Hematopoietic multipotent progenitor cell treated with erythropoietin and hydrocortisone succinate and interleukin-3 and kit ligand, for 8 days (in vitro differentiated cells): ENCODE results near the gene ADCK2.
"Not testable (repeated sequence)": the region's sequence is repeated elsewhere in the genome, so short reads cannot be mapped to it uniquely, and the experiment has no call there.

ENCODE experiments used
- DNase-seq: peaks from one replicate; pipeline ENCODE4 v3.0.0-alpha.2; 2015

The ADCK2 gene

DNA sequence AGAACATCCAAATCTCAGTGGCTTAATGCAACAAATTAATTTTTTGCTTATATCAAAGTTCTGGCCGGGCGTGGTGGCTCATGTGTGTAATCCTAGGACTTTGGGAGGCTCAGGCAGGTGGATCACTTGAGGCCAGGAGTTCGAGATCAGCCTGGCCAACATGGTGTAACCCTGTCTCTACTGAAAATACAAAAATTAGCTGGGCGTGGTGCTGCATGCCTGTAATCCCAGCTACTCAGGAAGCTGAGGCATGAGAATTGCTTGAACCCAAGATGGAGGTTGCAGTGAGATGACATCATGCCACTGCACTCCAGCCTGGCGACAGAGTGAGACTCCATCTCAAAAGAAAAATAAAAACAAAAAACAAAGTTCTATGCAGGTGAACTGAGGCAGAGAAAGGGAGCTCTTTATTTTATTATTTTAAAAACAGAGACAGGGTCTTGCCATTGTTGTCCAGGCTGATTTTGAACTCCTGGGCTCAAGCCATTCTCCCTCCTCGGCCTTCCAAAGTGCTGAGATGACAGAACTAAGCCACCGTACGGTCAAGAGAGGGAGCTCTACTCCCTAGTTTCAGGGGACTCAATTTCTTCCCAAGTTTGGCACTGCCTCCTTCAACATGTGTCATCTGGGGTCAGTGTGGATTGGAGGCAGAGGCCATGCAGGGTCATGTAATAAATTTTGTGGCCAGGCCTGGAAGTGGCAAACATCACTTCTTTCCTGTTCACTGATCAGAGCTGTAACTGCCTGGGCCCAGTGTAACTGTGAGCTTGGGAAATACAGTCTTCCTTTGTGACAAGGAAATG lies 2.4 kb downstream of the ADCK2 start:
- DNase-seq, result peak; percentile 71

DNA sequence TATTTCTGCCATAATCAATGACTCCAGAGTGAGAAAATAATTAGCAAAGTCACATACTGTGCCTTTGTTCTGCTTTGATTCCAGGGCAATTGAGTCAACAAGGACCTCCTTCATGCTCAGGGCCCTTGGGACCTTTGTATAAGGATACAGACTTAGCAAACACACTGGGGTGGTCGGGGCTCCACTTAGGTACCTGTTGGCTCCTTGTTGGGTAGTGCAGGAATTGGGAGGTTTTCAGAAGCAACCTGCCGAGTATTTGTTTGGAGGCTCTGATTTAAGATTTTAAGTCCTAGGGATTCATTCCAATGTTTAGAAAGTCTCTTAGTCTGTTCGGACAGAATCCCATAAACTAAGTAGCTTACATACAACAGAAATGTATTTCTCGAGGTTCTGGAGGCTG lies 3.0 kb downstream of the ADCK2 start:
- DNase-seq, result no peak

DNA sequence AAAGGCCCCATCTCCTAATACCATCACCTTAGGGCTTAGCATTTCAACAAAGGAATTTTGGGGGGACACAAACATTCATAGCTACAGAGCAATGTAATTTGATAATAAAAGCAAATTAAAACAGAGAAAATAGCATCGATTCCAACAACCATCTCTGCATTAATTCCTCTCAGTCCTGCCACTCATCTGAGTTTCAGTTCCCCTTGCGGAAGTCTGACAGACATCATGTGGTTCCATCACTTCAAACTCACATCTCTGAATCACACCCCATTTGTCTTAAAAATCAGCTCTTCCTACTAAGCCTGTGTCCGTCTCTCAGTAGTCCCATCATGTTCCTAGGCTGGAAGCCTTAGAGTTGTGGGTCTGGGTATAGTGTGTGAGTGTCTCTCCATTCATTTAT lies 3.6 kb downstream of the ADCK2 start:
- DNase-seq, result no peak

DNA sequence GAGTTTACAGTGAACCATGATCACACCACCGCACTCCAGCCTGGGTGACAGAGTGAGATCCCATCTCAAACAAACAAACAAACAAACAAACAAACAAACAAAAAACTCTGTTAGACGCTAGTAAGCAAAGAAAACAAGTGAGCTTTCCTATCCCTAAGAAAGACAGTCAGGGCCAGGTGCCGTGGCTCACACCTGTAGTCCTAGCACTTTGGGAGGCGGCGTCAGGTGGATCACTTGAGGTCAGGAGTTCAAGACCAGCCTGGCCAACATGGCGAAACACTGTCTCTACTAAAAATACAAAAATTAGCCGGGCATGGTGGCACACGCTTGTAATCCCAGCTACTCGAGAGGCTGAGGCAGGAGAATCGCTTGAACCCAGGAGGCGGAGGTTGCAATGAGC lies 4.2 kb downstream of the ADCK2 start:
- DNase-seq, result not testable (repeated sequence)

DNA sequence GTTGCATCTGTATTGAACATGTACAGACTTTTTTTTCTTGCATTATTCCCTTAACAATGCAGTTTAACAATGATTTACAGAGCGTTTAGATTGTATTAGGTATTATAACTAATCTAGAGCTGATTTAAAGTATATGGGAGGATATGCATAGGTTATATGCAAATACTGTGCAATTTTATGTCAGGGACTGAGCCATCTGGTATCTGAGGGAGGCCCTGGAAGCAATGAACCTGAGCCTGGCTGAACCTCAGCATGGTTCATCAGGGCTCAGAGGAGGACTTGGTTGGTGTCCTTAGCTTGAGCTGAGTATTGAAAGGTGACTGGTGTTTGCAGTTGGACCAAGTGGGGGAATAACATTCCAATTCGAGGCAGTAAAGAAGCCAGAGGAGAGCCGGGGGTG lies 4.8 kb downstream of the ADCK2 start:
- DNase-seq, result no peak

DNA sequence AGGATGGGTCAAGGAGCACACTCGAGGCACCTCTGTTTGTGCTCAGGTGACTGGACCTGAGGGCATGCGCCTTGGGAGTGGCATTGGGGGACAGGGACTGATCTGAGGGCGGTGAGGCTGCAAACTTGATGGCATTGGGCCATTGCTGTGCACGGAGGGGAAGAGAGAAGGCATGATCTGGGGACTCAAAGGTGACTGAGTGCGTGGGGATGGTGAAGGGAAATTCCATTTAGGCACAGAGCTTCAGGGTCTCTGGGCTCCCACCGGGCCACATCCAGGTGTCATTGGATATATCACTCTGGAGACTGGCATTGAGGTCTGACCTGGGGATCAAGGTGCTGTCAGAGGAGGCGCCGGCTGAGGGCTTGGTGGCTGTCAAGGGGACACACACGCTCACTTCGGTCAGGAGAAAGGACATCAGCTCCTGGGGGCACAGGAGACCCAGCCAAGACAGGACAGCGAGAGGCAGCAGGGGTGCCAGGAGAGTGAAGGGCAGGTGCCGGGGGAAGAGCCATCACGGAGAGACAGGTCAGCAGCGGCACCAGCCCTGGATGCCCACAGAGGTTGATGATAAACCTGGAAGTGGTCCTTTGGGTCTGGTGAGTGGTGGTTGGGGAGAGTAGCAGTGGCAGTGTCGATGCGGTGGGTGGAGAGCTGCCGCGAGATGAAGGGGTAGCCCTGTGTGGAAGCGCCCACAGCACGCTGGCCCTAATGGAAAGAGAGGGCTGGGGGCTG lies 5.5 kb downstream of the ADCK2 start:
- no peak for DNase-seq

DNA sequence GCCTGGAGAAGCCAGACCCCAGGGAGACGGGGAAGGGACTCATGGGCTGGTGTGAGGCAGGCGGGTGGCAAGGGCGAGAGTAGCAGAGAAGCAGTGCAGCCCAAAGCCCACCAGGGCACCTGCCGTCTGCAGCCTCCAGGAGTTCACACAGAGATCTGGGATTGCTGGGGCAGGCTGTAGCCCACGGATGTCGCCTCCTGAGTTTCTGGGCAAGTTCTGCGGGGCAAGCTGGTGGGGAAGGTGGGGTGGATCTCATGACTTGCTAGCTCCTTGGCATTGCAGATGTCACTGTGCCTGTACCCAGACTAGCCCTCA lies 6.0 kb downstream of the ADCK2 start:
- no peak for DNase-seq

DNA sequence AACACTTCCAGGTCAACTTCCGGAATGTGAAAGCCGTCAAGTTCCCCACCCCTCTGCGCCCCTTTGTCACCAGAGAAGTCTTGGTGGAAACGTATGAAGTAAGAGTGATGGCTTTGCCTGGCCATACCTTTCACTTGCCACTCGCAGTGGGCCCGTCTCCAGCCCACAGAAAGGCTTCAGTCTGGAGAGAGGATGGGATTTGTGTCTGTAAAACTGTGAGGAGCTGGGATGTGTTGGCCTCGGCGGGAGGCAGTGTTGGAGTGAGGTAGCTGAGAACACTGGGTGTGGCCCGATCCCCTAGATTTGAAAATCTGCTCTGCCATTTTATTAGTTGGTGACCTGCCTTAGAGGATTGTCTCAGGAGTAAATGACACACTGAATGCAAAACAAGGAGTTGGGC lies 6.4 kb downstream of the ADCK2 start:
- no peak for DNase-seq

DNA sequence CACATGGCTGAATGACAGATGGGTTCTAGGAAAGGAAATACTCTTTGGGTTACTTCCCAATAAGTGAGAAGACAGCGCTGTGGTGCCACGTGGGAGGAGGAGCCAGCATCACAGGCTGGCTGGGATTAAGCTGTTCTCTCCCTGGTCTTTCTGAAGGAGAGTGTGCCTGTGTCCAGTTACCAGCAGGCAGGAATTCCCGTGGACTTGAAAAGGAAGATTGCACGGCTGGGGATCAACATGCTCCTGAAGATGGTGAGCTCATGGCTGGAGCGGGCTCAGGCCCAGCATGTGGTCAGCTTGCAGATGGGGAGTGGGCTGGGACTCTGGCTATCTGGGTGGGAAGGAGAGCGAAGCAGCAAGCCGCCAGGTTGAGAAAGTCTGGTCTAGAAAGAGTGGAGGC lies 8.1 kb downstream of the ADCK2 start:
- no peak for DNase-seq

DNA sequence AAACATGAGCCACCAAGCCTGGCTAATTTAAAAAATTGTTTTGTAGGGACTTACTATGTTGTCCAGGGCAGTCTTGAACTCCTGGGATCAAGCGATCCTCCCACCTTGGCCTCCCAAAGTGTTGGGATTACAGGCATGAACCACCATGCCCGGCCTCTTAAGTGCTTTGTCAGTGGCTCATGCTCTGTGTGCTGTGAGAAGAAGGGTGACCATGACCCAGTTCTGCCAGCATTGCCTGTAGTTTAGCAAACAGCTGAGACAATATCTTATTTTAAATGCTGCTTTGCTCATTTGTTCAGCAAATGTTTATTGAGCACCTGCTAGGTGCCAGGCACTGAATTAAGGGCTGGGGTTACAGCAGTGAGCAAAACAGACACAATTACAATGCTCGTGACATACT lies 9.0 kb downstream of the ADCK2 start:
- DNase-seq, result no peak

DNA sequence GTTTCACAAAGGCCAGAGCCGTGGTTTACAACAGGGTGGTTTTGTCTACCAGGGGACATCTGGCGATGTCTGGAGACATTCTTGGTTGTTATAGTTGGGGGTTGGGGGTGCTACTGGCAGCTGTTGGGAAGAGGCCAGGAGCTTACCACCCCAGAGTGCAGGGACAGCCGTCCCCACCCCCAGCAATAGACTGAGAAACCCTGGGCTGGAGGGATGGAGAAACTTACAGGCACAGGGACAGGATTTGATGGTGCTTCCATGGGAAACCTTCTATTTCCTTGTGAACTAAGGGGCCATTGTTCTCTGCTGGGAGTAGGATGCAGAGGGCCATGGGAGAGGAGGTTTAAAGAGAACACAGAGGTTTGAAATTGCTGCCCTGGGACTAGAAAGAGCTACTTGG lies 10.9 kb downstream of the ADCK2 start:
- no peak for DNase-seq

DNA sequence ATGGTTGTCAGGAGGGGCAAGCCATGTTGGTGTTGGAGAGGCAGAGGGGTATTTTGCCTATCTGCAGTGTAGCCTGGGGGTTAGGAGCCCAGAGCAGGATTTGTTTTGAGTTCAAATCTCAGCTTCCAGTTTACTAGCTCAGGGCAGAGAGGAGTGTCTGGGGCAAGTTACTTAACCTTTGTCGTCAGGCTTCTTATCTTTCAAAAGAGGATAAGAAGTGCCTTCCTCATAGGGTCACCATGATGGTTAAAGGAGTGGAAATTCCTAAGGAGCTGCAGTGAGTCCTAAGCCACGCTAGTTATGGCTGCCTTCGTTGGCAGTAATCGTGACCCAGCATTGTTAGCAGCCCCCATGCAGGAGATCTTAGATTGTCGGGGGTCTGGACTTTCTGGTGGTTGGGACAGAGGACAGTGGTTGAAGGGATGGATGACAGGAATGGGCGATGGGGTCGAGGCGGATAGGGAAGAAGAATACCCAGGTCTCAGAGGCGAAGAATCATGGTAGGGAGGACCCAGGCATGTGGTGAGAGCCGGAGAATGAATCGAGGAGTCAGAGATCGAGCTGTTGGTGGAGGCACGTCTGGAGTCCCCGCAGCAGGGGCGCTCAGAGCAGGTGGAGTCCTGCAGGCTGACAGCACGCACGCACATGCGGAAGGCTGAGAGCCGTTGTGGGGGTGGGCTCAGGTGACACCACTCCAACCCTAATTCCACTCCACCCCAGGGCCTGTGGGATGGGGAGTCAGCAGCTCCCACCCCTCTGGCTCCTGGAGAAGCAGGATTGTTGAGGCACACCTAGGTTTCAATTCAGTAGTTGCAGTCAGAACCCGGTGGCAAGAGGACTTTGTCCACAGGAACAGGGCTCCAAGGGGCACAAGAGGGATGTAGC lies 11.6 kb downstream of the ADCK2 start:
- no peak for DNase-seq

DNA sequence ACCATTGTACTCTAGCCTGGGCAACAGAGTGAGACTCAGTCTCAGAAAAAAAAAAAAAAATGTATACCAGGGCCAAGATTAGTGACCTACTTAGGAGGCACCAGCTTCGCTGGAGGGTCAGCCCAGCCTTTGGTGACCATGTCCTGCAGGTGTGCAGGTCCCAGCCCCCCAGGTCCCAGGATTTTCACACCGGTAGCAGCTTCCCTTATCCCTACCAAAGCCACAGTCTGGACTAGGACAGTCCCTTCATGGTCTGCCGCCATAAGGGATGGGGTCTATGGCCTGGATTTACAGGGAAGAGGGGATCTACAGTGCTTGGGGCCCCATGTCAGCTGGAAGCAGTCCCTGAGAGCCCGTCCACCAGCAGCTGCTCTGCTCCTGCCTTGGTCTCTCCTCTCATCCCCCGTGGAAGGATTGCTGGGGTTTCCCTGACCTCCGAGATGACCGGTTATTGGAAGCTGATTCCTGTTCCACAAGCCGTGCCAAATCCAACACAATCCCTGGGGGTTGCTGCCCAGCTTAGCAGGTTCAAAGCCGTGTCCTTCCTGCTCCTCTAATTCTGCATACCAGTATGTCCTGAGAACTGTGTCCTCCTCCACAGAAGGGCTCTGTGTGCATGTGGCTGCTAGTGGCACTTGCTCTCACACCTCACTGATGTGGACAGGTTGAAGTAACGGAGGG lies 12.8 kb downstream of the ADCK2 start:
- no peak for DNase-seq

DNA sequence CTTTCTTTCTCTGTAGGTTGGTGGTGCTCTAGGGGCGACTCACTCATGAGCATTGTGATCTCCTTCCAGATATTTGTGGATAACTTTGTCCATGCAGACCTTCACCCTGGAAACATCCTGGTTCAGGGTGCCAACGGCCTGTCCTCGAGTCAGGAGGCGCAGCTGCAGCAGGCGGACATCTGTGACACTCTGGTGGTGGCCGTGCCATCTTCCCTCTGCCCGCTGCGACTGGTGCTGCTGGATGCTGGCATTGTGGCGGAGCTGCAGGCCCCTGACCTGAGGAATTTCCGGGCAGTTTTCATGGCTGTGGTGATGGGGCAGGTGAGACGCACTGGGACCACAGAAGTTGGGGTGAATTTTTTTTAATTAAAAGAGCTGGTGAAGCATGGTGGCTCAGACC lies 14.2 kb downstream of the ADCK2 start:
- no peak for DNase-seq

DNA sequence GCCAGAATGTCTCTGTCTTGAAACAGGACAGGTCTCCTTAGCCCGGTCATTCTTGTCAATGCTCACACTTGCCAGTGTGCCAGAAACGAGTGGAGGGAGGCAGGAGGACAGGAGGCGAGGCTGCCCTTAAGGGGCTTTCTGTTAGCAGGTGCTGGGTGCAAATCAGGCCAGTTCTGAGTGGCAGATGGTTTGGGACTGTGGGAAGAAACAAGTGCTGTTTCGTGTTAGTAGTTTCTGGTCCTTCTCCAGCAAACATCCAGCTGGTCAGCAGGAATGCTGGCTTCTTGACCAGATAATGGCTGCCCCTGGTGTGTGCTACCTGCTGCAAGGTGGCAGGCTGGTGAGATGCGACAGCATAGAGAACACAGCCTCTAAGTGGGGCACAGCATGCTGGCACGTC lies 15.6 kb downstream of the ADCK2 start:
- DNase-seq, result no peak

DNA sequence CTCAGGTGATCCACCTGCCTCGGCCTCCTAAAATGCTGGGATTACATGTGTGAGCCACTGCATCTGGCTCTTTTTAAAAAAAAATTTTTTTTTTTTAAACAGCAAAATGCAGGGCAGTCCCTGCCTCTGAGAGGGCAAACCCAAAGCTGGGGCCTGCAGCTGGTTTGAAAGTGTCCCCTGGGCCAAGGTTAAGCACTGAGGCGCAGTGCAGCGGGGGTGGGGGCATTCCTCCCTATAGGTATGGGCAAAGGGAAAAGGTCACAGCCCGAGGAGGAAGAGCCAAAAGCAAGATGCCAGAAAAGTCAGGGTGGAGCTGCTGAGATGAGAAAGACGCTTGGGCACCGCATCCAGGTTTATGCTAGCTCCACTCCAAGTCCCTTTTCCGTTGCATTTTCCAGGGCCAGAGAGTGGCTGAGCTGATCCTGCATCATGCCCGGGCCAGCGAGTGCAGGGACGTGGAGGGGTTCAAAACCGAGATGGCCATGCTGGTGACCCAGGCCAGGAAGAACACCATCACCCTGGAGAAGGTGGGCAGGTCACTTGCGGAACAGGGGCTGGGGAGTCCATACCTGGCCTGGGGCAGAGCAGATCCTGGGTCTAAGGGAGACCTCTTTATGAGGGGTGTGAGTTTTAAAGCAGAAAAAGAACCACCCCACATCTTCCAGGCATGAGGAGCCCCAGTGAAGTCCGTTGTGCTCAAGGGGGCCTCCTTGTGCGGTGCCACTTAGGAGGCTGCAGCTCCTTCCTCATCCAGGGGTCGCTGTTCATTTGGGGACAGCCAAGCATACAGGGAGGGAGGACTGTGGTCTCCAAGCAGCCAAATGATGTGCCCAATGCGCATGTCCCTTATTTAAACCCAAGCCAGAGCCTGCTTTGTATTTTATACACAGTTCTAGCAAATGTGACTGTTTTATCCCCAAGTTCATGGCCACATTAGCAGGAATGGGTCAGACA lies 16.7 kb downstream of the ADCK2 start:
- DNase-seq, result no peak

DNA sequence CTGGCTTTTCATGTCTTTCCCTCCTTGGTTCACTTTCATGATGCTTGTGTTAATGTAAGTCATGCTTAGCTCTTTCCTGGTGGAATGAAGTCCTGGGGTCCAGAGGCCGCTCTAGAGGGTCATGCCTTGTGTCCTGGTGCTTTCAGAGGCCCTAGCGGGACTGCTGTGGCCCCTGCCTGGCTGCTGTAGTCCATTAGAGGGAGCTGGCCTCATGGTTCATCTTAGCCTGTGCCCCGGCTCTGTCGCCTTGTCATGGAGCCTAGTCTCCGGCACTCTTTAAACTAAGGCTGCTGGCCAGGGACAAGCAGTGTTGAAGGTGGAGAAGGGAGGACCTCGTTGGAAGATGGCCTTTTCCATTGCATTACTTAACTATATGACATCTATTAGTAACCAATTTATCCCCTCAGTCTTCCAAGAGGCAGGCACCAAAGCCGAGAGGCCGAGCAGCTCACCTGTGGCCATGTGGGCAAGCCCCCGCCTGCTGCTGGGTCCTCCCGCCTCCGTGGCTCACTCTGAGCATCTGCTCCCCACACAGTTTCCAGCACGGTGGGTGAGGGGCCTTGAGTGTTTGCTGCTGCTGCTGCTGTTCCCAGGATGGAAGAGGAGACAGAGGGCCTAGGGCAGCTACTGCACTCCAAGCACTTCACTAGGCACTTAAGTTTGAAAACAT lies 18.8 kb downstream of the ADCK2 start:
- no peak for DNase-seq

DNA sequence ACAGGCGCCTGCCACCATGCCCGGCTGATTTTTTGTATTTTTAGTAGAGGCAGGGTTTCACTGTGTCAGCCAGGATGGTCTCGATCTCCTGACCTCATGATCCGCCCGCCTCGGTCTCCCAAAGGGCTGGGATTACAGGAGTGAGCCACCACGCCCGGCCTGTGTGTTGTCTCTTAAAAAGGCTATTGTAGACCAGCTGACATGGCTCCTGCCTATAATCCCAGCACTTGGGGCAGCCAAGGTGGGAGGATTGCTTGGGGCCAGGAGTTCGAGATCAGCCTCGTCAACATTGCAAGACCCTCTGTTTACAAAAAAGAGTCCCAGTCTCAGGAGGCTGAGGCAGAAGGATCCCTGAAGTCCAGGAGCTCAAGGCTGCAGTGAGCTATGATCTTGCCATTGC lies 21.1 kb downstream of the ADCK2 start:
- not testable (repeated sequence) for DNase-seq

DNA sequence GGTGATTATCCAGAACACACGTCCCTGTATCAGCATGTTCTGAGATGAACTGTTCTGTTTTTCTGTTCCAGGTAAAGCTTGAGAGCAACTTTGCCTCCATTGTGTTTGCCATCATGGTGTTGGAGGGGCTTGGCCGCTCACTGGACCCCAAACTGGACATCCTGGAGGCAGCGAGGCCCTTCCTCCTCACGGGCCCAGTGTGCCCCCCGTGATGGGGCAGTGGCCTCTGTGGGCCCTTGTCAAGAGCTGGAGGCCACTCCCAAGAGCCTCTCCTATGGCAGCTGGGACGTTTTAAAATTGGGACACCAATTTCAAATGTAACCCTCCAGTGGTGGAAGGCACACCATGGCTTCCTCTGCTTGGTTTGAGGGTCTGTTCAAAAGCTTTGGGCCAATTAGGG lies 21.8 kb downstream of the ADCK2 start:
- no peak for DNase-seq

DNA sequence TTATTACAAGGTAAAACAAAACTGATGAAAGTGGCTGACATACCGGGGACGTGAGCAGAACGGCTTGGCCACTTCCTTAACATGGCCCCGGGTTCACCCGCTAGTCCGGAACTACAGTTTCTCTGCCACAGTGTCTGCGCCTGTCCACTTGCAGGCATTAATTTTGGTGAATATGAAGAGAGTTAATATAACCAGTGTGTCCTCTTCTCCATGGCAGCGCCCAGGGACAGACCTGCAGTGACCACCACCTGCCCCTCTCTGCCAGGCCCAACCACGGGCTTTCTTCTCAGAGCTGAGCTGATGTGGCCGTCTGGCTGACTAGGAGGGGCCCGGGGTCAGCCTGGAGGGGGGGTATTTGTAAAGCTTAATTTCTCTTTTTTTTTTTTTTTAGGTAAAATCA lies 22.6 kb downstream of the ADCK2 start:
- DNase-seq, result no peak

DNA sequence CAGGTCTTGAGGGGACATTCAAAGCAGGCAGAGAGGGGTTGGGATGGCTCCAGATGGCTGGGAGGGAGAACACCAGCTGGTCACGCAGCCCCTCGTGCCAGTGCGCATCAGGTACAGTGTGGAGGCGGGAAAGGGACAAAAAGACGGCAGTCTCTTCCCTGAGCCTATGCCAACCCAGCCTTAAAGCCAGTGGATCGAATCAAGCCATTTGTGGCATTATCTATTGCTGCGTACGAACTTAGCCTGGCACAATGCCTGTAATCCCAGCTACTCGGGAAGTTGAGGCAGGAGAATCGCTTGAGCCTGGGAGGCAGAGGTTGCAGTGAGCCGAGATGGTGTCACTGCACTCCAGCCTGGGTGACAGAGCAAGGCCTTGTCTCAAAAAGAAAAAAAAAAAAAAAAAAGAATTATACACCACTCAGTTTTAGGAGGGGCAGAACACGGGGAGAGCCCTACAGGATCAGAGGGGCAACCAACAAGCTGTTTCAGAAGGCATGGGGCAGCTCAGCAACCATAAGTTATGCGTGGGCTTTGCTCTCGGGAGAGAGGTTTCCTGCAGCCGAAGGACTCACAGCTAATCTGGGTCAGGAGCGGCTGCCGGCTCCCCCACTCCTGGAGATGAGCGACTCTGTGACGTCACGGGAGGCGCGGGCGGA lies 23.4 kb downstream of the ADCK2 start:
- peak; percentile 93 for DNase-seq
